Measurements from ENCODE around the gene PLPP6.
"Not testable (repeated sequence)": the region's sequence is repeated elsewhere in the genome, so short reads cannot be mapped to it uniquely, and the experiment has no call there.

Gene PLPP6

DNA sequence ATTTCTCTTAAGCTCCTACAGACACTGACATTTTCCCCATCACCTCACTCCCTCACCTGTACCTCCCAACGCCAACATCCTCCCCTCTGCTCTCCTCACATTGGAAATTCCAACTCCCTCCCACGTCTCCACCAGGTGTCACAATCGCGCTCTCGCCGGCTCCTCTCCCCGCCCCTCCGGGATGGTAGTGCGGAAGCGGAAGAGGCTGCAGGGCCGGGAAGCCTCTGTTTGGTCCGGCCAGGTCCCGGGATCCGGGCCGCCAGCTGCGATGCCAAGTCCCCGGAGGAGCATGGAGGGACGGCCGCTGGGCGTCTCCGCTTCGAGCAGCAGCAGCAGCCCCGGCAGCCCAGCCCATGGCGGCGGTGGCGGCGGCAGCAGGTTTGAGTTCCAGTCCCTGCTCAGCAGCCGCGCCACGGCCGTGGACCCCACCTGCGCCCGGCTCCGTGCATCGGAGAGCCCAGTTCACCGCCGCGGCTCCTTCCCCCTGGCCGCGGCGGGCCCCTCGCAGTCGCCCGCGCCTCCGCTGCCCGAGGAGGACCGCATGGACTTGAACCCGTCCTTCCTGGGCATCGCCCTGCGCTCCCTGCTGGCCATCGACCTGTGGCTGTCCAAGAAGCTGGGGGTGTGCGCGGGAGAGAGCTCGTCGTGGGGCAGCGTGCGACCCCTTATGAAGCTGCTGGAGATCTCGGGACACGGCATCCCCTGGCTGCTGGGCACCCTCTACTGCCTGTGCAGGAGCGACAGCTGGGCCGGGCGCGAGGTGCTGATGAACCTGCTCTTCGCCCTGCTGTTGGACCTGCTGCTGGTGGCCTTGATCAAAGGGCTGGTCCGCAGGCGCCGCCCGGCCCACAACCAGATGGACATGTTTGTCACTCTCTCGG is at the start of gene PLPP6:
Gene PLPP6 (plus strand): TSS at position 187 of the 881 bp plus-strand sequence. CDS start 82 bp downstream, at position 269.
- peak within 1 kb of the TSS; percentile 72 to 96 (median 87) for H3K27ac ChIP-seq
- peak within 1 kb of the TSS; percentile 83 to 100 (median 94) for H3K4me3 ChIP-seq

DNA sequence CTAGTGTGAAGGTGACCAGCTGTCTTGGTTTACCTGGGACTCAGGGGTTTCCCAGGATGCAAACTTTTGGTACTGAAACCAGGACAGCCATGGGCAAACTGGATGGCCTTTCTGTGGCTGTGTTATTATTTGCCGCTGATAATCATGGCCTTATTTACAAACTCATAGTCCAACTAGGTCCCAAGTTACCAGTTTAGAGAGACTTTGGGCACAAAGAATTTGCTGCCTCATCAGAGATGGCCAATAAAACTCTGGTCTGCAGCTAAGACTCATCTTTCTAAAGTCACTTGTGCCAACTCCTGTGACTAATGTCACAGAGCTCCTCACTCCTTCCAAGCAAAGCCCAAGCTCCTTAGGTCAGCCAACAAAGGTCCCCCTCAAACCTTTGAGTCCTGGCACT is 47.5 kb upstream of the PLPP6 start:
- Histone ChIP-seq H3K27ac (no peak overlapping the region), H3K4me3 (no peak overlapping the region)

- peak overlapping the region in 2 of 21 experiments; percentile 11 to 38 for H3K27ac ChIP-seq
- H3K4me3 ChIP-seq: no peak overlapping the region
Measured at GRCh38 chr9:4615251-4615650, 46.8 kb upstream of the PLPP6 start.

GRCh38 chr9:4615778-4616177 is 46.3 kb upstream of the PLPP6 start:
- peak overlapping the region in 2 of 21 experiments; percentile 11 to 31 for H3K27ac ChIP-seq
- H3K4me3 ChIP-seq: no peak overlapping the region

DNA sequence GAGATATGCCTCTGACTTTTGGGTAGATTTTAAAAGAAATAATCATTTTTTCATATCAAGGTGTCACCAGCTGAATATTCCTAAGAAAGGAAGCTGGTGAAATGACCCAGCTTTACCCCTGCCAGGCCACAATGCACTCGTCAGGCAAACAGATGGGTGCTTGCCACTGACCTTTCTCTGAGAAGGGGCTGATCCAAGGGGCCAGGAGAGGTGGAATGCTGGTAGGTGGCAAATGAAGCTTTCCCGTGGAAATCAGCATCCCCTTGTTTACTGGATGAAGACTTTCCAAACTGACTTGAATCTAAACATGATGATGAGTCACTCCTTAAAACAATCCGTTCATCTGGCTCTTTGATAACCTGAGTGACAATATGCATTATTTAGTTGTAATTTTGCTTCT is 44.3 kb upstream of the PLPP6 start:
- H3K27ac ChIP-seq: no peak overlapping the region
- no peak overlapping the region for H3K4me3 ChIP-seq

GRCh38 chr9:4618700-4619099 is 43.4 kb upstream of the PLPP6 start:
- Histone ChIP-seq H3K27ac (no peak overlapping the region), H3K4me3 (no peak overlapping the region)

GRCh38 chr9:4620057-4620765 is 41.9 kb upstream of the PLPP6 start:
- Histone ChIP-seq H3K27ac (no peak overlapping the region), H3K4me3 (no peak overlapping the region)

DNA sequence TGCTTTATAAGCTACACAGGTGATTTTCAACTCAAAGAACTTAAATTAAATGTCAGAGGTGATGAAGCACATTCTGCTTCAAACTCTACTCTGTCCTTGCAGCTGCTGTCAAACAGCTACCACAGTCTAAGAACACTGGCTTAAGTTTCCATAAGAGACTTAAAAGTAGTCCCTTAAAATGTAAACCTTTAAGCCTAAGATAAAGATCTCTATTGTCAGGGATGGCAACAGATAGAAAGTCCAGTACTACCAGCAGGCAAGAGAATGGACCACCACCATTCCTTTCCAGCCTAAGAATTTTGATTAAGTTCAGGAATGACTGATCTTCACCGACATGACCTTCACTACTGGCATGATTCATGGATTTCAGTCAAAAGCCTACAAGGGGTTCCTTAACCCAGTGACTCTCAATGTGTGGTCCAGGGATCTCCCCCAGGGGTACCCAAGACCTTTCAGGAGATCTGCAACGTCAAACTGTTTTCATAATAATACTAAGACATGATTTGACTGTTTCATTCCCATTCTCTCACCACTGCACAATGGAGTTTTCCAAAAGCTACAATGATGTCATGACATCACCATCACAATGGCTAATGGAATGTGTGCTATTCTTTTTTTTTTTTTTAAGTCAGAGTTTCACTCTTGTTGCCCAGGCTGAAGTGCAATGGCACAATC is 41.1 kb upstream of the PLPP6 start:
- no peak overlapping the region for H3K4me3 ChIP-seq
- H3K27ac ChIP-seq: no peak overlapping the region

DNA sequence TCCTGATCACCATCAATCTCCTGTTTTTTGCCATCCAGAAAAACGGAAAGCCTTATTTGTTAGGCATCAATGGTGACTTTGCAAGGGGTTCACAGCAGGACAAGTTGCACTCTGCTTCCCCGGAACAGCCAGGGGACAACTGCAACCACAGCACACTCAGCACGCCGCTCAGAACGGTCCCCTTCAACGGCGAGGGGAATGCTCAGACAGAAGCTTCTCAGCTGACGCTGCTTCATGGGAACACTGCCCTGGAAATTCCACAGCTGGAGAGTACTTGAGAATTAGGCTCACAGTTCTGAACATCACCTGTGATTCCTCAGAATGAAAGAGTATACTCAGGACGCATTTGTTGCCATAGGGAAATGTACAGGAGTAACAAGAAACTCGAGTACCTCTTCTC is 40.1 kb upstream of the PLPP6 start:
- H3K27ac ChIP-seq: no peak overlapping the region

GRCh38 chr9:4630836-4631235 is 31.3 kb upstream of the PLPP6 start:
- Histone ChIP-seq H3K27ac (no peak overlapping the region), H3K4me3 (no peak overlapping the region)

More for the DNA sequence above, 40.1 kb upstream of the PLPP6 start:
- no peak overlapping the region for H3K4me3 ChIP-seq

DNA sequence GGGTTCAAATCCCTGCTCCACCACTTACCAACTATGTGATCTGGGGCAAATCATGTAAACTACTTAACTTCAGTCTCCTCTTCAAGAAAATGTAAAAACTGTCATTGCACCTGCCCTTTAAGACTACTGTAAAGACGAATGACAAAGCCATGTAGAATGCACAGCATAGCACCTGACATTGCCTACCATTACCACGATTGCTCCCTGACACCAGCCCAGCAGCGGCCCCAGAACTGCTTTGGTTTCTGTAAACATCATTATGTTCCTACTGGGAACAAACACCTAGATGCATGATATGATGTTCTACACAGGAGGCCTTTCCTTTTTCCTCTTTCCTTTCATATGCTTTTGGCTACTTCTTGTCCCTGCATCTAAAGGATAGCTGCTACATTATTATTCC is 23.1 kb upstream of the PLPP6 start:
- Histone ChIP-seq H3K27ac (no peak overlapping the region), H3K4me3 (no peak overlapping the region)

DNA sequence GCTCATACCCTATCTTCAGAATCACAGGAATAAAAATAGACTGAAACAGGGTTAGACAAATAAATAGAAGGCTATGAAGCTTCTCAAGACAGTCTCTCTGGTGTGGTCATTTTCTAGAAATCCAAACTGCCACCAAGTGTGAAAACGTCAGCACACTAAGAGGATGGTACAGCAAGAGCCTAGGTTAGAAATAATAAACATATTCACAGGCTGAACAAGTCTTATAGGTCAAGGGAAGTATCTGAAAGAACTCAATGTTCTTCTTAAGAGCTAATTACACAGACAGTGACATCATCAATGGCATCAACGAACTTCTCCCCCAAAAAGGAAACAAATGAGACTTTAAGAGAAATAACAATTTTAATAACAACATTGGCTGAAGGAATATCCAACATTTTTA is 22.7 kb upstream of the PLPP6 start:
- H3K4me3 ChIP-seq: no peak overlapping the region

GRCh38 chr9:4640027-4640426 is 22.1 kb upstream of the PLPP6 start:
- H3K27ac ChIP-seq: no peak overlapping the region
- H3K4me3 ChIP-seq: no peak overlapping the region

More for the DNA sequence above, 22.7 kb upstream of the PLPP6 start:
- H3K27ac ChIP-seq: no peak overlapping the region

- no peak overlapping the region for H3K27ac ChIP-seq
Measured at GRCh38 chr9:4642351-4642750, 19.7 kb upstream of the PLPP6 start.

GRCh38 chr9:4654084-4654483 is 8.0 kb upstream of the PLPP6 start:
- Histone ChIP-seq H3K4me3 (no peak overlapping the region), H3K27ac (no peak overlapping the region)

More at GRCh38 chr9:4642351-4642750, 19.7 kb upstream of the PLPP6 start:
- H3K4me3 ChIP-seq: no peak overlapping the region

DNA sequence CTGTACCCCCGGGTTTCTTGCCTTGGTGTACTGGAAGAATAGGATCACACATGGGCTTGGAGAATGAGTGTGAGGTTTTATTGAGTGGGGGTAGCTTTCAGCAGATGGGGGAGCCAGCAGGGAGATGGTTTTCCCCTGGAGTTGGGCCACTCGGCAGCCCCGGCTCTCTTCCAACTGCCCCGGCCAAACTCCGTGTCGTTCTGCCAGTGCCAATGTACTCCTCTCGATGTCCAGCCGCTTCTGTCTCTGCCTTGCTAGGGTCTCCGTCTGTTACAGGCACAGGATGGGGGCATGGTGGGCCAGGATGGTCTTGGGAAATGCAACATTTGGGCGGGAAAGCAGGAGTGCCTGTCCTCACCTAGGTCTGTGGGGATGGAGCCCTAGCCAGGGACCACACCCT is 7.6 kb upstream of the PLPP6 start:
- H3K4me3 ChIP-seq: no peak overlapping the region
- no peak overlapping the region for H3K27ac ChIP-seq

DNA sequence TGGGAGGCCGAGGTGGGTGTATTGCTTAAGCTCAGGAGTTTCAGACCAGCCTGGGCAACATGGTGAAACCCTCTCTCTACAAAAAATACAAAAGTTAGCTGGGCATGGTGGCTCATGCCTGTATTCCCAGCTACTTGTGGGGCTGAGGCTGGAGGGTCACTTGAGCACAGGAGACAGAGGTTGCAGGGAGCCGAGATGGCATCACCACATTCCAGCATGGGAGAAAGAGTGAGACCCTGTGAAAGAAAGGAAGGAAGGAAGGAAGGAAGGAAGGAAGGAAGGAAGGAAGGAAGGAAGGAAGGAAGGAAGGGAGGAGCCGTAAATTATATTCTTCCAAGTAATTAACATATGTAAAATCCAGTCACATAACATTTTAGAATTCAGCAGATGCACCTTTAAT is 5.9 kb upstream of the PLPP6 start:
- not testable (repeated sequence) for H3K4me3 ChIP-seq, H3K27ac ChIP-seq

DNA sequence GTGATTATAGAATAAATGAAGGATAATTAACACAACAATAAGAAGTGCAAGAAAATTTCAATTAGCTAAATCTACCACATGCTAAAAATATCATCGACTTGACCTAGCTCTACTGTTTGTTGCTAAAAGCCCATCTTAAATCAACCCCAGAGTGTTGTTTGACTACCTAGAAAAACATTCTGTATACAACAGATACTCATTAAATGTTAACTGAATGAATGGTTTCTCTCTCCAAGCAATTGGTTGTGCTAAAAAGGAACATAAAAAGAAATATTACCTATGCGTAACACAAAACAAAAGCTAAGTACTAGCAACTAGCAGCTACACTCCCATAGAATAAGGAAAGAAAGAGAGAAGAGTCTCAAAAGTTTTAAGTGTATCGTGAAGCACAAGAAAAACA is 5.5 kb upstream of the PLPP6 start:
- no peak overlapping the region for H3K27ac ChIP-seq
- no peak overlapping the region for H3K4me3 ChIP-seq

- H3K27ac ChIP-seq: no peak overlapping the region
- H3K4me3 ChIP-seq: no peak overlapping the region
Measured at GRCh38 chr9:4657426-4658159, 4.5 kb upstream of the PLPP6 start.

GRCh38 chr9:4660665-4661064 is 1.4 kb upstream of the PLPP6 start:
- not testable (repeated sequence) for H3K27ac ChIP-seq, H3K4me3 ChIP-seq
